MG63 (cell line): Measurements from ENCODE around the gene DNAH14. TPM values are rescaled to one million over a fixed set of nuclear protein-coding genes. Genes with fewer than 3 reads are reported as not detected.
"Not testable (repeated sequence)": the region's sequence is repeated elsewhere in the genome, so short reads cannot be mapped to it uniquely, and the experiment has no call there.

Source experiments
- DNase-seq: peaks from one replicate; pipeline ENCODE4 v3.0.0-alpha.2; 2020
- H3K27me3 ChIP-seq: fragments of 250-450 bp; sonication (Bioruptor Pico); 2 replicates; pipeline ENCODE4 v1.5.1; 2020; ENCODE audit warnings: mild to moderate bottlenecking, moderate library complexity
- H3K36me3 ChIP-seq: fragments of 250-450 bp; sonication (Bioruptor Pico); 2 replicates; pipeline ENCODE4 v1.5.1; 2020; ENCODE audit warnings: mild to moderate bottlenecking, moderate library complexity
- H3K4me3 ChIP-seq: fragments of 250-450 bp; sonication (Bioruptor Pico); 2 replicates; pipeline ENCODE4 v1.5.1; 2020; ENCODE audit warnings: mild to moderate bottlenecking, moderate library complexity
- H3K9me3 ChIP-seq: fragments of 250-450 bp; sonication (Bioruptor Pico); 2 replicates; pipeline ENCODE4 v1.5.1; 2020; ENCODE audit warnings: mild to moderate bottlenecking, moderate library complexity
- total RNA-seq: library from RNA; depleted of rRNA; stranded (reverse); fragments of >200 nt; shearing (Covaris generic); gene quantifications from 2 replicates; pipeline ENCODE4 v1.2.3, GENCODE V29; 2014; ENCODE audit warnings: low replicate concordance

Gene DNAH14
- total RNA-seq, 1 experiment from 2014 or later, result 40.5 TPM

GRCh38 chr1:225158291-225158690, 228.8 kb downstream of the DNAH14 start:
- DNase-seq, result no peak
- no peak overlapping the region for H3K4me3 ChIP-seq
- H3K9me3 ChIP-seq, result no peaks in the 10 kb centered on the region
- no peaks in the 10 kb centered on the region for H3K36me3 ChIP-seq
- peaks cover 3% of the 10 kb centered on the region; the same call in 1 of the 2 replicates for H3K27me3 ChIP-seq

- Histone ChIP-seq H3K4me3 (no peak overlapping the region), H3K9me3 (no peaks in the 10 kb centered on the region), H3K27me3 (peaks cover 3% of the 10 kb centered on the region; the same call in 1 of the 2 replicates), H3K36me3 (no peaks in the 10 kb centered on the region)
- no peak for DNase-seq
Measured at GRCh38 chr1:225159793-225160192, 230.3 kb downstream of the DNAH14 start.

- H3K27me3 ChIP-seq, DNase-seq, H3K4me3 ChIP-seq, H3K9me3 ChIP-seq, H3K36me3 ChIP-seq: not testable (repeated sequence)
Measured at GRCh38 chr1:225177409-225177808, 247.9 kb downstream of the DNAH14 start.

GRCh38 chr1:225179686-225180085, 250.2 kb downstream of the DNAH14 start:
- Histone ChIP-seq H3K4me3 (no peak overlapping the region), H3K36me3 (no peaks in the 10 kb centered on the region), H3K27me3 (no peaks in the 10 kb centered on the region; the same call in 1 of the 2 replicates), H3K9me3 (no peaks in the 10 kb centered on the region)
- DNase-seq, result no peak

- no peak for DNase-seq
- Histone ChIP-seq H3K36me3 (no peaks in the 10 kb centered on the region), H3K9me3 (no peaks in the 10 kb centered on the region), H3K4me3 (no peak overlapping the region), H3K27me3 (no peaks in the 10 kb centered on the region)
Measured at GRCh38 chr1:225182716-225183115, 253.2 kb downstream of the DNAH14 start.

- Histone ChIP-seq H3K36me3 (no peaks in the 10 kb centered on the region), H3K27me3 (no peaks in the 10 kb centered on the region), H3K9me3 (peaks cover 3% of the 10 kb centered on the region; the same call in 1 of the 2 replicates), H3K4me3 (no peak overlapping the region)
- no peak for DNase-seq
Measured at GRCh38 chr1:225191199-225191753, 261.8 kb downstream of the DNAH14 start.

DNA sequence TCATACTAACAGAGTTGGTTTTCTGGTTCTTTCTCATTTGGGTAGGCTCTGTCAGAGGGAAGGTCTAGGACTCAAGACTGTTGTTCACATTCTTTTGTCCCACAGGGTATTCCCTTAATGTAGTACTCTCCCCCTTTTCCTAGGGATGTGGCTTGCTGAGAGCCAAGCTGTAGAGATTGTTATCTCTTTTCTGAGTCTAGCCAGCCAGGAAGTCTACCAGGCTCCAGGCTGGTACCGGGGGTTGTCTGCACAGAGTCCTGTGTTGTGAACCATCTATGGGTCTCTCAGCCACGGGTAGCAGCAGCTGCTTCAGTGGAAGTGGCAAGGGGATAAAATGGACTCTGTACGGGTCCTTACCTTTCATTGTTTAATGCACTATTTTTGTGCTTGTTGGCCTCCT, 272.0 kb downstream of the DNAH14 start:
- no peaks in the 10 kb centered on the region for H3K36me3 ChIP-seq
- DNase-seq, result no peak

DNA sequence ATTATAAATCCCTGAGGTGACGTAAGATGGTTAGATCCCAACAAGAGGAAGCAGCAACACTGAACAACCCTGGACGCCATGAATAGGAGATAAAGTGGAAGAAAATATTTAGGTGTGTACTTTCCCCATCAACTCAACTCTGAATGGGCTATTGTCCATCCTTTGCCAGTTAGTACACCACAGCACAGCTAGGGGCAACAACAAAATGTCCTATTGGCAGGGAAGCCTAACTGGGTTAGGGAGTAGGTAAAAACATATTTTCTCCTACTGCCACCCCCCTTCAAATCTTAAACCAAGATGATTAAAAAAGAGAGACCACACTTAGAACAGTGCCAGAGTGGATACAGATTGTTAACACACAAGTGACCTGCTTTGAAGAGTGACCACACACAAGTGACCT, 278.3 kb downstream of the DNAH14 start:
- Histone ChIP-seq H3K36me3 (no peaks in the 10 kb centered on the region), H3K9me3 (no peaks in the 10 kb centered on the region), H3K4me3 (no peak overlapping the region), H3K27me3 (no peaks in the 10 kb centered on the region)
- no peak for DNase-seq

More for the DNA sequence above, 272.0 kb downstream of the DNAH14 start:
- Histone ChIP-seq H3K9me3 (no peaks in the 10 kb centered on the region), H3K27me3 (no peaks in the 10 kb centered on the region), H3K4me3 (no peak overlapping the region)

DNA sequence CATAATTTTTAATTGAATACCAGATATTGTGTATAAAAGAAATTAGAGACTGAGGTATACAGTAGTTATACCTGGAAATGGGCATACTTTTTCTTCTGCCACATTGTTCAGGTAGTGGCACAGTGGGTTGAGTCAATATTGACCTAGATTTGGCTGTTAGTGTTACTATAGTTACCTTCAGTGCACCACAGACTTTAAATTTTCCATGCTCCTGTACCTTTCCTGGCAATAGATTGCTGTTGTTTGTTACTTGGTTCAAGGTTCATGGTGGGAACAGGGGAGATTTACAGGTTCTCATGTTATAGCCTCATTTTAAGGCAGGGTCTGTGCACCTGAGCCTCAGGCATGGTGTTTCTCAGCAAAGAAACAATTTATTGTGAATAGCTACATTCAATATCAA, 279.7 kb downstream of the DNAH14 start:
- Histone ChIP-seq H3K9me3 (no peaks in the 10 kb centered on the region; the same call in 1 of the 2 replicates), H3K4me3 (no peak overlapping the region), H3K27me3 (no peaks in the 10 kb centered on the region), H3K36me3 (no peaks in the 10 kb centered on the region)
- no peak for DNase-seq

- H3K27me3 ChIP-seq, H3K9me3 ChIP-seq, H3K4me3 ChIP-seq, DNase-seq, H3K36me3 ChIP-seq: not testable (repeated sequence)
Measured at GRCh38 chr1:225210180-225210579, 280.7 kb downstream of the DNAH14 start.

DNA sequence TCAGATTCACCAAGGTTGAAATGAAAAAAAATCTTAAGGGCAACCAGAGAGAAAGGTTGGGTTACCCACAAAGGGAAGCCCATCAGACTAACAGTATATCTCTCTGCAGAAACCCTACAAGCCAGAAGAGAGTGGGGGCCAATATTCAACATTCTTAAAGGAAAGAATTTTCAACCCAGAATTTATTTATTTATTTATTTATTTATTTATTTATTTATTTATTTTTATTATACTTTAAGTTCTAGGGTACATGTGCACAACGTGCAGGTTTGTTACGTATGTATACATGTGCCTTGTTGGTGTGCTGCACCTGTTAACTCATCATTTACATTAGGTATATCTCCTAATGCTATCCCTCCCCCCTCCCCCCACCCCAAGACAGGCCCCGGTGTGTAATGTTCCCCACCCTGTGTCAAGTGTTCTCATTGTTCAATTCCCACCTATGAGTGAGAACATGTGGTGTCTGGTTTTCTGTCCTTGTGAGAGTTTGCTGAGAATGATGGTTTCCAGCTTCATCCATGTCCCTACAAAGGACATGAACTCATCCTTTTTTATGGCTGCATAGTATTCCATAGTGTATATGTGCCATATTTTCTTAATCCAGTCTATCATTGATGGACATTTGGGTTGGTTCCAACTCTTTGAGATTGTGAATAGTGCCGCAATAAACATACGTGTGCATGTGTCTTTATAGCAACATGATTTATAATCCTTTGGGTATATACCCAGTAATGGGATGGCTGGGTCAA, 282.4 kb downstream of the DNAH14 start:
- not testable (repeated sequence) for H3K36me3 ChIP-seq, H3K4me3 ChIP-seq, H3K9me3 ChIP-seq, H3K27me3 ChIP-seq, DNase-seq

GRCh38 chr1:225224287-225224686, 294.8 kb downstream of the DNAH14 start:
- Histone ChIP-seq H3K27me3 (peaks cover 3% of the 10 kb centered on the region; the same call in 1 of the 2 replicates), H3K36me3 (no peaks in the 10 kb centered on the region), H3K4me3 (no peak overlapping the region), H3K9me3 (no peaks in the 10 kb centered on the region)
- no peak for DNase-seq

DNA sequence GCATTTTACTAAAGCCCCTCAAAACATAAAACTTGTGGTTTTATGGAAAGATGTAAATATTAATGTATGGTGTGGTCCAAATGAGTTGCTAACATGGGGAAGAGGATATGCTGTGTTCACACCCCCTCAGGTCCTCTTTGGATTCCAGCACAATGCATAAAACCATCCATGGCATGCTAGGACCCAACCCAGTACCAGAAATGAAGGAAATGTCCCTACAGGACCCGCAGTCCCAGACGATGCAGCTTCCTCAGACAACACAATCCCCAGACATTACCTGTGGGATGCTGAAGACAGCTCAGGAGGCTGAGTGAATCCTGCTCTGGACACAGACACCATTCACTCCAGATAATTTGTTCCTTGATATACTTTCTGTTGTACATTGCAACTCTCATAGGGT, 296.2 kb downstream of the DNAH14 start:
- H3K9me3 ChIP-seq, result no peaks in the 10 kb centered on the region
- no peak overlapping the region for H3K4me3 ChIP-seq
- DNase-seq, result no peak
- no peaks in the 10 kb centered on the region; the same call in 1 of the 2 replicates for H3K27me3 ChIP-seq
- H3K36me3 ChIP-seq, result no peaks in the 10 kb centered on the region

- H3K9me3 ChIP-seq, result no peaks in the 10 kb centered on the region
- H3K27me3 ChIP-seq, result peaks cover 2% of the 10 kb centered on the region; the same call in 1 of the 2 replicates
- H3K36me3 ChIP-seq, result no peaks in the 10 kb centered on the region
- H3K4me3 ChIP-seq, result no peak overlapping the region
- DNase-seq, result no peak
Measured at GRCh38 chr1:225228871-225229303, 299.4 kb downstream of the DNAH14 start.

- H3K27me3 ChIP-seq, H3K9me3 ChIP-seq, H3K4me3 ChIP-seq, DNase-seq, H3K36me3 ChIP-seq: not testable (repeated sequence)
Measured at GRCh38 chr1:225229429-225229828, 300.0 kb downstream of the DNAH14 start.

GRCh38 chr1:225230483-225230882, 301.0 kb downstream of the DNAH14 start:
- H3K27me3 ChIP-seq, result peaks cover 6% of the 10 kb centered on the region
- DNase-seq, result no peak
- H3K9me3 ChIP-seq, result no peaks in the 10 kb centered on the region
- H3K36me3 ChIP-seq, result no peaks in the 10 kb centered on the region
- H3K4me3 ChIP-seq, result no peak overlapping the region

- not testable (repeated sequence) for H3K36me3 ChIP-seq, DNase-seq
Measured at GRCh38 chr1:225232930-225233329, 303.5 kb downstream of the DNAH14 start.

GRCh38 chr1:225242611-225243010, 313.1 kb downstream of the DNAH14 start:
- no peak for DNase-seq
- no peaks in the 10 kb centered on the region for H3K36me3 ChIP-seq
- H3K9me3 ChIP-seq, result no peaks in the 10 kb centered on the region; the same call in 1 of the 2 replicates
- H3K4me3 ChIP-seq, result no peak overlapping the region
- H3K27me3 ChIP-seq, result no peaks in the 10 kb centered on the region

More at GRCh38 chr1:225232930-225233329, 303.5 kb downstream of the DNAH14 start:
- not testable (repeated sequence) for H3K27me3 ChIP-seq, H3K9me3 ChIP-seq, H3K4me3 ChIP-seq
